Measurements from ENCODE around the gene LPAR1.

LPAR1 gene

GRCh38 chr9:110919609-110920008, 118.7 kb downstream of the LPAR1 start:
- peak; percentile 78 to 79 for DNase-seq (ENCODE audit: low read depth in 2 of 2)

DNA sequence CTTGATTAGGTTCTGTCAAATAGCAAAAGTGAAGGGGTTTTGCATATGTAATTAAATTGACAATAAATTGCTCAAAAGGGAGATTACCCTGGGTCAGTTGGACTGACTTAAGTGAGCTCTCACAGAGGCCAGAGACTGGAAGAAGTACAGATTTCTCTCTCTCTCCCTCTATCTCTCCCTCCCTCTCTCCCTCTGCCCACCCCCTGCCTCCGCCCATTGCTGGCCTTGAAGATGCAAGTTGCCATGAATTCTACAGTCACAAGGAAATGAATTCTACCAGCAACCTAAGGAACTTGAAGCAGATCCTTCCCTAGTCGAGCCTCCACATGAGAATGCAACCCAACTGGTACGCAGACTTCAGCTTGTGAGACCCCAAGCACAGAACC, 119.2 kb downstream of the LPAR1 start:
- no peak for DNase-seq (ENCODE audit: low read depth in 2 of 2)

DNA sequence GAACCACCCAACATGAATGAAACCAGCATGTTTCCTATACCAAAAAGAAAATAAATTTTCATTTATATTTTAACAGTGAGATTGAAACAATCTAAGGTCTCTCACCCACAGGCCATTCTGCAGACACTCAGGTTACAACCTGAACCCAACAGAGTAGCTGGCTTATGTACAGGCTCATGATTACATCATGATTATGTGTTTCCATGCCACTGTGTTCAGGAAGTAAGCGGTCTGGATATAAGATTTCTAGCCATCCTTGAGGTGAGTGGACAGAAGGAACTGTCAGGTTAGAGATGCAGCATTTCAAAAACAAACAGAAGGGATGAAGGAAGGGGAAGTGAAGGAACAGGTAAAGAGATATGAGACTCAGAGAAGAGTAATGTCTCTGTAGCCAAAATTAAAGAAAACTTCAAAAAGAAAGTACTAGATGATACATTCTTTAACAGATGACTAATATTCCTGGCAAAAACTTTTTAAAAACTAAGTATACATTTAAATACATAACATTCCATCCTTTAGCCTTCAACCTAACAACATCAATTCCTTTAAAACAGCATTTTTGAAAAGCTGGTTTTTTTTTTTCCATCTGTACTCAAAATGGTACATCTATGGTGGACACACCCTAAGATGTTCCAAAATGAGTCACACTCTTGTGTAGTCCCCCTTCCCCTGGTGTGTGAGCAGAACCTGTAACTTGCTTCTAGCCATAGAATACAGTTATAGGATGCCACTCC, 119.8 kb downstream of the LPAR1 start:
- peak; percentile 61 to 63 for DNase-seq (ENCODE audit: low read depth in 2 of 2)

GRCh38 chr9:110916403-110916802, 121.9 kb downstream of the LPAR1 start:
- DNase-seq (ENCODE audit: low read depth in 2 of 2), result no peak

DNA sequence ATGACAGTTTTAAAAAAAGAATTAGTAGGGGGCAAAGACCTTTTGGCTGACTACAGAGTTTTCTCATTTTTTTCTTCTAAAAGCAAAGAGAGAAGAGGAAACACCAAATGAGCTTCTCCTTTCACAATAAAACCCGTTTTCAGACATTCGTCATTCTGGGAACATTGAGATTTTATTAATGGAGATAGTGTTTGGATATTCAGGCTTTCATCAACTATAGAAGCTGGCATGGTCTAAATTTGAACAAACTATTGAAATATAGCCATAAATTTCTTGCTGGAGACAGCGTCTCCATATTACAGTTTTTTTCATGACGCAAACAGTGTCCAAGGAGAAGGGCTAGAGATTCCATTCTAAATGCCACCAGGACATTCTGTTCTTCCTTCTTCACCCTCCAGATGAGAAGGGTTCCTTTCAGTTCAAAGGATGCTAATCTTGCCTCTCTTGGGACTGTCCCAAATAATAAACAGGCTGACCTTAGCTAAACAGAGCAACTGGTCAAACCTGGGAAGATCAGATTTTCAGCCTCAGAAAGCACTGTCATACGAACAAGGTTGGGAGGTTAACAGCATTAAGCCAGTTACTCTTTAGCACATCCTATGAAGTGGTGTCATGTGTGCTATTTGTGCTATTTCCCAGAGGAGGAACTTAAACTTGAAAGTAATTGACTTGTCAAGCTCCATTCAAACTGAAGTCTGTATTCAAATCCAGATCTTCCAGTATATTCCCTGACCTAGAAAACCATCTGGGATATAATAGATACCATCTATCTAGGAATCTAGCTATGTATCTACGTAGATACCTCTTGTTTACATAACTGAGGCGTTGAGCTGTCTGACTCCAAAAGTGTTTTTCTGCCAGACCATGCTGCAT, 125.6 kb downstream of the LPAR1 start:
- DNase-seq (ENCODE audit: low read depth in 2 of 2), result no peak

DNA sequence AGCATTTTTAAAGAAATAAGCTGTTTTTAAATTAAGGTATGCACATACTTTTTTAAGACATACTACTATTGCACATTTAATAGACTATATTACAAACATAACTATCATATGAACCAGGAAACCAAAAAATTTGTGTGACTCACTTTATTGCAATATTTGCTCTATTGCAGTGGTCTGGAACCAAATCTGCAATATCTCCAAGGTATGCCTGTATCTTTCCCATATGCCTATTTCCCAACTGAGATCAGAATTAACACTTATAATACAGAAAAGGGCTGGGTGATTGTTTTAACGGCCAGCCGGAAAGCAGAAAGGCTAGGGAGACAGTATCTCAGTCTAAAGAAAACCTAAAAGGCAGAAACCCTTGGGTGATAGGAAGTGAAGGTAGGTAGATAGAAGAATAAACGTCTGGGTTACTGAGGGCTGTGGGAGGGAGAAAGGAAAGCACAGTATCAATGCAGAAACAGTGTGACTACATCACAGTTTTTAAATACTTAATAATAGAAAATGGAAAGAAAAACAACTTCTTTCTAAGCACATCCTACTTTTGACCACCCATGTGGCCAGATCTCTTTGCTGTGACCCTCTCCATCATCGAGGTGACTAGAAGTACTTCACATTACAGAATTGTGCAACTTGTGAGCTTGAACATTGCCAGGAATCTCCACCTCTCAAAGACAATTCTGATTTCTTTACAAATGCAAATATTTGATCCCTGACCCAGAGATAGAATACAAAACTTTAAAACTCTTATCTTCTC, 126.4 kb downstream of the LPAR1 start:
- DNase-seq (ENCODE audit: low read depth in 2 of 2), result peak; percentile 72

DNA sequence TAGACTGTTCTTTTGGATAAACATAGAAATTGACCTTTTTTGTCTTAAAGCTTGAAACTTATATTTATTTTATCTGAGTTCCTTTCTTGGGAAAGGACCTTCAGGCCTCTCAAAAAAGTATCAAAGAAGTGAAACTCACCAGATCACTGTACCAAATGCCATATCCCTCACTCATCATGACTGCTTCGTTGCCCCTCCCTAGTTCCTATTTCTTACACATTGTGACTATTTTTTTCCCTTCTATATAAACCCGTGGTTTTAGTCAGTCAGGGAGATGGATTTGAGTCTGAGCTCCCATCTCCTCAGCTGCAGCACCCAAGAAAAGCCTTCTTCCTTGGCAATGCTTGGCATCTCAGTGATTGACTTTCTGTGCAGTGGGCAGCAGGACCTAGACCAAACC, 129.4 kb downstream of the LPAR1 start:
- no peak for DNase-seq (ENCODE audit: low read depth in 2 of 2)

DNA sequence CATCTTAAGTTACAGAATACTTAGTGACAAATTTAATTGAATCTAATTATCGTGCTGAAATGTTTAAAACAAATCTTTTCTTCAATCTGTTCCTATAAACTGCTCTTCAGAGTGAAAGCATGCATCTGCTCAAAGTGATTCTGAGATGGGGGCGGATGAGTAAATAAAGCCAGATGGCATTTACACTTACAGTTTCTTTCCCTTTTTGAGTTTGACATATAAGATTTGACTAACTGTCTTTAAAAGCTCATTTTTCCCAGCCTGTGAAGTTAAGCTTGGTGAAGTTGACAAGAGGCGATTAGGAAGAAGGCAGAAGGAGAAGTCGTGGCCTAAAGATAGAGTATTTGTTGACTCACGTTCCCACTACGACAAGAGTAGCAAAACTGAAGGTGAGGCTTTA, 137.4 kb downstream of the LPAR1 start:
- DNase-seq (ENCODE audit: low read depth in 2 of 2), result no peak

DNA sequence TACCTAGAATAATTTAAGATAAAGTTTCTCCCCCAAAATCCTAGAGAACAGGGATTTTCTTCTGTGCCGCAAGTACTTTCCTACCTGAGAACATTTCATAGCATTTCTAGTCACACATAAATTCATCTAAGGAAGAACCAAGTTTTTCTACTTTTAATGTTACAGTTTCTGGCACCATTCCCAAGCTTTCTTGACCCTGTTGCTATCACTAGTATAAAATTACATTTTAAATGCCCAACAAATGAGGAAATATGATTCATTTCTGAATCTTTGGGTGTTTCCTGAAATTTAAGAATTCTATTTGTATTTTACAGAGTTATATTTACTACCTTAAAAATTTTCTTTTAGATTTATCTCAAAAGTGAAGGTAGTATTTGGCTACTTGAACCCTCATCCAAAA, 137.8 kb downstream of the LPAR1 start:
- DNase-seq (ENCODE audit: low read depth in 2 of 2), result no peak

DNA sequence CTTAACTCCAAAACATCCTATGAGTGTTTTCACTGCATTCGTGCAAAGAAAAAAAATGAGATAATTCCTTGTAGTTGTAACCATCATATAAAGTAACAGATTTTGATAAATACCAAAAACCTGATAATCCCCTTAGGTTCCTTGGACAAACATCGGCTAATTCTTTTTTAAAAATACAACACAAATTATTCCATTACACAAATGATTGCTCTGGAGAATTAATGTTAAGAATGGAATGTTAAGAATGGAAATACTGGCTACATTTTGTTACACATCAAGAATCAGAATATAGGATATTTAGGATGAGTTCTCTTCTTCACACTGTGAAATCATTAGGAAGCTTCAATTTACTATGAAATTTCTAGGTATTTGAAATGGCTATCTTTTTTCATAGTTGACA, 139.4 kb downstream of the LPAR1 start:
- DNase-seq (ENCODE audit: low read depth in 2 of 2), result no peak

DNA sequence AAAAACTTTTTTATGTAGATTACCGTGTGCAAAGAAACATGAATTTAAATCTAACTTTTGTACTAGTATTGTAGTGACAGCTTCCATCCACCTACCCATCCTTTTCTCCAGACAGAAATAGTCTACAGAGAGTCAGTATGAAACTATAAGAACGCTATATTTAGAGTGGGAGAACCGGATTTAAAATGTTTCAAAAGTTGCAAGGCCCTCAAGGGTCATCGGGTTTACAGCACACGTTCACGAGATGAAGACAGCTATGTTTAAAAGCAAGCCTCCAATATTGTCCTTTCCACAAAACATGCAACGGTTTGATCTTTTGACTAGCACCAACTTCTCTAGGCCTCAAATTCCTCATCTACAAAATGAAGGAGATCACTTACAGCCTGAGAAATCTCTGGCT, 139.9 kb downstream of the LPAR1 start:
- no peak for DNase-seq (ENCODE audit: low read depth in 2 of 2)

DNA sequence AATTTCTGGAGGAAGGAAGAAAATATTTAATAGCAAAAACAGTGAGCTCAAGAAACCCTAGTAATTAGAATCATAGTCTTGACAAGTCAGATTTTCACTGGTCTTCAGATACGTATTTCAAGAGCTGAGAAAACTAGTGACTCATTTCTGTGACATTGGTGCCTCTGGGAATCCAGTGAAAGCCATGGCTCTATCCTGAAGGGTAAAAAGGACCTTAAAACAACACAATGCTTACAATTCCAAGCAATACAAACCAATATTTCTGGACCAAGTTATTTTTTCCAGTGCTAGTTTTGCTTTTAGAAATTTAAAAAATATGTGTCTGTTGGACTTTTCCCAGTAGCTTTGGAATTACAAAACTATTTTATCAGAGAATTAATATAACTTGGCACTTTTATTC, 140.3 kb downstream of the LPAR1 start:
- no peak for DNase-seq (ENCODE audit: low read depth in 2 of 2)

- DNase-seq (ENCODE audit: low read depth in 2 of 2), result no peak
Measured at GRCh38 chr9:110895147-110895905, 142.9 kb downstream of the LPAR1 start.

DNA sequence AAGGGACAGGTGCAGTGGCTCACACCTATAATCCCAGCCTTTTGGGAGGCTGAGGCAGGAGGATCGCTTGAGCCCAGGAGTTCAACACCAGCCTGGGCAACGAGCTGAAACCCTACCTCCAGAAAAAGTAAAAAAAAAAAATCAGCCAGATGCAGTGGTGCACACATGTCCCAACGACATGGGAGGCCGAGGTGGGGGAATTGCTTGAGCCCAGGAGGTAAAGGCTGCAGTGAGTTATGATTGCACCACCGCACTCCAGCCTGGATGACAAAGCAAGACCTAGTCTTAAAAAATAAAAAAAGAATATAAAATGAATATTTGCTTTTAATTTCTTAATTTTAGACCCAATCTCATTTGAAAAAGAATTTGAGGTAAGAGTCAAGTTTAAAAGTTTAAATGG, 143.5 kb downstream of the LPAR1 start:
- no peak for DNase-seq (ENCODE audit: low read depth in 2 of 2)

DNA sequence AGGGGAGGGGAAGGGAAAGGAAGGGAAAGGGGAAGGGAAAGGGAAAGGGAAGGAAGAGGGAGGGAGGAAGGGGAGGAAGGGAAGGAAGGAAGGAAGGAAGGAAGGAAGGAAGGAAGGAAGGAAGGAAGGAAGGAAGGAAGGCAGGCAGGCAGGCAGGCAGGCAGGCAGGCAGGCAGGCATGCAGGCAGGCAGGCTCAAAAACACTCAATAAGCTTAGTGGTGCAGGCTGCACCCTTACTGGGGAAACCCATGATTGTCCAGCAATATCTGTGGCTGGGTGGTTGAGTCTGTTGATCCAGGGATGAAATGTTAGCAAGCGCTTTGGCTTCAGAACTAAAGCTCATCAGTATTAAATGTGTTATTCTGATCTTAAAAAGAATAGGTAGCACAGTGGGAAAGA, 145.6 kb downstream of the LPAR1 start:
- no peak for DNase-seq (ENCODE audit: low read depth in 2 of 2)

DNA sequence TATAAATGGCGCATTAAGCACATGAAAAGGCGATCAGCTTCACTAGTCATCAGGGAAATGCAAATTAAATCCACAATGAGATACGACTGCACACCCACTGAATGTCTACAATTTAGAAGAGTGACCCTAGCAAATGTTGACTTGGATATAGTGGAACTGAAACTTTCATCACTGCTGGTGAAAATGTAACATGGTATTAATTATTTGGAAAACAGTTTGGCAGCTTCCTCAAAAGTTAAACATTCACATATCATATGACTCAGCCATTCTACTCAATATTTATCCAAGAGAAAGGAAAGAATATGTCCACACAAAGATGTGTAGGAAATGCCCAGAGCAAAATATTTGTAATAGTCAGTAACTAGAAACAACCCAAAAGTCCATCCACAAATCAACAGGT, 146.5 kb downstream of the LPAR1 start:
- DNase-seq (ENCODE audit: low read depth in 2 of 2), result peak; percentile 49 to 58

GRCh38 chr9:110890416-110890815, 147.9 kb downstream of the LPAR1 start:
- DNase-seq (ENCODE audit: low read depth in 2 of 2), result no peak

DNA sequence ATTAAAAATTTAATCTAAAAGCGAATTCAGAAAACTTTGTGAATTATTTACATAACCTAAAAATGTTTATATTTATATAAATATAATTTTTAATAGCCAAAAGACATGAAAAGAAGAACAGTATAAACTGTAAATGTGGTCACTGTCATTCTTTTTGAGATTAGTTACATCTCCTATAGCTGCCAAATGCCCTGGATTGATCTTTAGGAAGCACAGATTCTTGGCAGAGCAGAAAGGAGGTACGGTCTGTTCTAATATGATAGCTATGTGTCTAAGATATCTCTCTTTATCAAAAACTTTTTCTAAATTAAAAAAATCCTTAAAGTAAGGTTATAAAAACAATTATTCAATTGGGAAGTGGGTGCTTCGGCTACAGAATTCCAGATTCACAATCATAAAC, 151.0 kb downstream of the LPAR1 start:
- DNase-seq (ENCODE audit: low read depth in 2 of 2), result no peak

- no peak for DNase-seq (ENCODE audit: low read depth in 2 of 2)
Measured at GRCh38 chr9:110886832-110887231, 151.4 kb downstream of the LPAR1 start.

DNA sequence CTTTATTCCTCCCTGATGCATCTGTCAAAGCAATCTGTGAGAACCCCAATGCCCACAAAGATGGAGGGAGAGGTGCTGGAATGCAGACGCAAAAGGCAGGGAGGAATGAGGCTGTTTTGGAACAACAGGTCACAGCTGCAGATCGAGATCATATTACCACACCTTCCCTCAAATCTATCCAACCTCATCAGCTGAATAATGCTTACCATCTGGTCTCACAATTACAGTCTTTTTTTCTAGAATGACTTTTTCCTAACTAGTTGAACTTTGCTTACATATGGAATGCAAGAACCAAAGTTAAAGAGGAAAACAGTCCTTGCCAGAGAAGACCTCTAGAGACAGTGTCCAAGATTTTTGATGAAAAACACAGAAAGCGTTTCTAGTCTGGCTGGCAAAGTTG, 158.1 kb downstream of the LPAR1 start:
- peak; percentile 75 to 79 for DNase-seq (ENCODE audit: low read depth in 2 of 2)

GRCh38 chr9:110877374-110877773, 160.9 kb downstream of the LPAR1 start:
- no peak for DNase-seq (ENCODE audit: low read depth in 2 of 2)

- no peak for DNase-seq (ENCODE audit: low read depth in 2 of 2)
Measured at GRCh38 chr9:110876929-110877328, 161.3 kb downstream of the LPAR1 start.

All from fibroblast of skin of left biceps (primary cell).